ENCODE measurements around the gene ZNF468. TPM values are rescaled to one million over a fixed set of nuclear protein-coding genes. Genes with fewer than 3 reads are reported as not detected.
"Not testable (repeated sequence)": the region's sequence is repeated elsewhere in the genome, so short reads cannot be mapped to it uniquely, and the experiment has no call there.

ZNF468 gene
- total and polyA plus RNA-seq, 2 experiments from 2014 or later, result 10.0 to 14.1 TPM

DNA sequence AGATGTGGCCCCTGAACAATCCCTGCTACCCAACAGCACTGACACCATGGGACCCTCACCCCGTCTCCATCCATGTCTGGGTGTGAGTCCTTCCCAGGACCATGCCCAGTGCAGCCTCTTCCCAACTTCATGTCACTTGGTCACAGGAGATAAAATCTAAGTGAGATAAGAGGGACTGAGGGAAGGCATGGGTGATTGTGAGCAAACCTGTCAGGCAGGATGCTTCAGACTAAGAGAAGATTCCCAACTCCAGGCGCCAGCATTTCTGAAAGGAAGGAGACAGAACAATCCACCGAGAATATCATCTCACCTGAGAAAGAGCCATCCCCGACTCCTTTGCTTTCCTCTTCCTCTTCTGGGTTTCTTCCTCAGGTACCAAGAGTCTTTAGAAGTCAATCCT is 32.5 kb upstream of the ZNF468 start:
- in situ Hi-C loops (cut with MboI), result no loop called here

DNA sequence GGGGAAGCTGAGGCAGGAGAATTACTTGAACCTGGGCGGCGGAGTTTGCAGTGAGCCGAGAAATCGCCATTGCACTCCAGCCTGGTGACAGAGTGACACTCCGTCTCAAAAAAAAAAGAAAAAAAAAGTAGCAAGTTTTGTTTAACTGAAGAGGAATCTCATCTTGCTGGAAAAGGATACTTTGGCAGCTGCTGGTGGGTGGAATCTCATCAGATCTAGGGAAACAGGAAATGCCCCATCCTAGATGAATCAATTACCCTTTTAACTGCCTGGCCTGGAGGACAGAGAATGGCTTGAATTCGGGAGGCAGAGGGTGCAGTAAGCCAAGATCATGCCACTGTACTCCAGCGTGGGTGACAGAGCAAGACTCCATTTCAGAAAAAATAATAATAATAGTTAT is 31.7 kb upstream of the ZNF468 start:
- Histone ChIP-seq H3K27ac (no peak overlapping the region), H3K27me3 (replicated peaks; ENCODE audit: insufficient read depth) (no peaks in the 10 kb centered on the region), H3K9ac (no peak overlapping the region), H2AFZ (no peak overlapping the region), H3F3A (ENCODE audit: insufficient read depth) (no peaks in the 10 kb centered on the region), H3K9me3 (ENCODE audit: low read depth) (no peaks in the 10 kb centered on the region), H3K79me2 (ENCODE audit: insufficient read depth) (peaks cover 9% of the 10 kb centered on the region), H3K36me3 (ENCODE audit: low read depth) (peaks cover 42% of the 10 kb centered on the region), H3K4me3 (no peak overlapping the region), H3K4me2 (ENCODE audit: unreplicated experiment) (no peak overlapping the region), H3K4me1 (ENCODE audit: insufficient read depth) (no peaks in the 10 kb centered on the region), H3K9me2 (ENCODE audit: insufficient read depth) (no peaks in the 10 kb centered on the region), H4K20me1 (ENCODE audit: insufficient read depth) (no peaks in the 10 kb centered on the region)
- in situ Hi-C loops (cut with MboI), result no loop called here
- no peak for DNase-seq
- WGBS, 2 experiments (ENCODE audit: low coverage in 1 of 2, low lambda C conversion rate in 2 of 2, missing lambda C conversion rate in 2 of 2), result 86 to 94% methylated on average over 7 of the region's 7 CpGs
- TF ChIP-seq EZH2phosphoT487 (IDR thresholded peaks at IDR 0.05; ENCODE audit: insufficient read depth, low read depth) (no peak), EZH2 (IDR thresholded peaks at IDR 0.05; ENCODE audit: insufficient read depth, poor library complexity, severe bottlenecking) (no peak)

More for the DNA sequence above, 32.5 kb upstream of the ZNF468 start:
- Histone ChIP-seq H3K27me3 (replicated peaks; ENCODE audit: insufficient read depth) (no peaks in the 10 kb centered on the region), H3K27ac (no peak overlapping the region), H3K9me3 (ENCODE audit: low read depth) (no peaks in the 10 kb centered on the region), H3K4me1 (ENCODE audit: insufficient read depth) (no peaks in the 10 kb centered on the region), H3K9ac (no peak overlapping the region), H3K4me3 (no peak overlapping the region), H3K9me2 (ENCODE audit: insufficient read depth) (no peaks in the 10 kb centered on the region), H3K79me2 (ENCODE audit: insufficient read depth) (peaks cover 18% of the 10 kb centered on the region), H3K4me2 (ENCODE audit: unreplicated experiment) (no peak overlapping the region), H3K36me3 (ENCODE audit: low read depth) (peaks cover 33% of the 10 kb centered on the region), H3F3A (ENCODE audit: insufficient read depth) (no peaks in the 10 kb centered on the region), H2AFZ (no peak overlapping the region), H4K20me1 (ENCODE audit: insufficient read depth) (no peaks in the 10 kb centered on the region)
- no peak for DNase-seq
- WGBS, 2 experiments (ENCODE audit: low coverage in 1 of 2, low lambda C conversion rate in 2 of 2, missing lambda C conversion rate in 2 of 2), result 85 to 86% methylated on average over 4 of the region's 4 CpGs
- no peak for TF ChIP-seq EZH2 (IDR thresholded peaks at IDR 0.05; ENCODE audit: insufficient read depth, poor library complexity, severe bottlenecking)
- TF ChIP-seq EZH2phosphoT487 (IDR thresholded peaks at IDR 0.05; ENCODE audit: insufficient read depth, low read depth), result no peak

DNA sequence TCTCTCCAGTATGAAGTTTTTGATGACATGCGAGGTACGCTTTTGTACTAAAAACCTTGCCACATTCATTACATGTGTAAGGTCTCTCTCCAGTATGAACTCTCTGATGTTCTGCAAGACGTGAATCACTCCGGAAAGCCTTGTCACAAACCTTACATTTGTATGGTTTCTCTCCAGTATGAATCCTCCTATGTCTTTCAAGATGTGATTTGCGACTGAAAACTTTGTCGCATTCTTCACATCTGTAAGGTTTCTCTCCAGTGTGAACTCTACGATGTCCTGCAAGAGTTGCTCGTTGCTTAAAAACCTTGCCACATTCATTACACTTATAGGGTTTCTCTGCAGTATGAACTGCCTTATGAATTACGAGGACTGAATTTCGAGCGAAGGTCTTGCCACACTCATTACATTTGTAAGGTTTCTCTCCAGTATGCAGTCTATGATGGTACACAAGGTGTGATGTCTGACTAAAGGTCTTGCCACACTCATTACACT is 23.5 kb upstream of the ZNF468 start:
- in situ Hi-C loops (cut with MboI), result no loop called here
- no peaks in the 10 kb centered on the region for H3K4me1 ChIP-seq (ENCODE audit: insufficient read depth)
- no peaks in the 10 kb centered on the region for H3K9me2 ChIP-seq (ENCODE audit: insufficient read depth)
- H3K27ac ChIP-seq, result no peak overlapping the region
- no peak for TF ChIP-seq EZH2 (IDR thresholded peaks at IDR 0.05; ENCODE audit: insufficient read depth, poor library complexity, severe bottlenecking)
- TF ChIP-seq EZH2phosphoT487 (IDR thresholded peaks at IDR 0.05; ENCODE audit: insufficient read depth, low read depth), result no peak
- H3K4me2 ChIP-seq (ENCODE audit: unreplicated experiment), result no peak overlapping the region
- WGBS, 2 experiments (ENCODE audit: low coverage in 1 of 2, low lambda C conversion rate in 2 of 2, missing lambda C conversion rate in 2 of 2), result 94 to 95% methylated on average over 11 of the region's 11 CpGs
- no peaks in the 10 kb centered on the region for H3F3A ChIP-seq (ENCODE audit: insufficient read depth)
- peaks cover 75% of the 10 kb centered on the region for H3K36me3 ChIP-seq (ENCODE audit: low read depth)
- peaks cover 22% of the 10 kb centered on the region for H3K9me3 ChIP-seq (ENCODE audit: low read depth)
- no peaks in the 10 kb centered on the region for H4K20me1 ChIP-seq (ENCODE audit: insufficient read depth)
- no peak for DNase-seq
- no peaks in the 10 kb centered on the region for H3K79me2 ChIP-seq (ENCODE audit: insufficient read depth)
- H3K4me3 ChIP-seq, result no peak overlapping the region
- no peaks in the 10 kb centered on the region for H3K27me3 ChIP-seq (replicated peaks; ENCODE audit: insufficient read depth)
- no peak overlapping the region for H3K9ac ChIP-seq
- no peak overlapping the region for H2AFZ ChIP-seq

DNA sequence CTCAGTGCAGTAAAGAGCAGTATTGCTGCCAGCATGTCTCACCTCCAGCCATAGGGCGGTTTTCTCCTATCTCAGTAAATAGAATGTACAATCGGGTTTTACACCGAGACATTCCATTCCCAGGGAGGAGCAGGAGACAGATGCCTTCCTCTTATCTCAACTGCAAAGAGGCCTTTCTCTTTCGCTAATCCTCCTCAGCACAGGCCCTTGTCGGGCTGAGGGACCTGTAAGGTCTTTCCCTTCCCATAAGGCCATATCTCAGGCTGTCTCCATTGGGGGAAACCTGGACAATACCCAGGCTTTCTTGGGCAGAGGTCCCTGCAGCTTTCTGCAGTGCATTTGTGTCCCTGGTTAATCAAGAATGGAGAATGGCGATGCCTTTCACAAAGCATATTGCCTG is 15.6 kb upstream of the ZNF468 start:
- DNase-seq; H3K4me1 ChIP-seq (ENCODE audit: insufficient read depth); H3K27ac ChIP-seq; H3K36me3 ChIP-seq (ENCODE audit: low read depth); H3K4me2 ChIP-seq (ENCODE audit: unreplicated experiment); H3K9me2 ChIP-seq (ENCODE audit: insufficient read depth); H4K20me1 ChIP-seq (ENCODE audit: insufficient read depth); H3K79me2 ChIP-seq (ENCODE audit: insufficient read depth); H3K4me3 ChIP-seq; H3F3A ChIP-seq (ENCODE audit: insufficient read depth); in situ Hi-C loops (cut with MboI); H3K9me3 ChIP-seq (ENCODE audit: low read depth); H2AFZ ChIP-seq; H3K27me3 ChIP-seq (replicated peaks; ENCODE audit: insufficient read depth); H3K9ac ChIP-seq: not testable (repeated sequence)
- 92 to 93% methylated on average over 6 of the region's 6 CpGs for WGBS, 2 experiments (ENCODE audit: low coverage in 1 of 2, low lambda C conversion rate in 2 of 2, missing lambda C conversion rate in 2 of 2)

DNA sequence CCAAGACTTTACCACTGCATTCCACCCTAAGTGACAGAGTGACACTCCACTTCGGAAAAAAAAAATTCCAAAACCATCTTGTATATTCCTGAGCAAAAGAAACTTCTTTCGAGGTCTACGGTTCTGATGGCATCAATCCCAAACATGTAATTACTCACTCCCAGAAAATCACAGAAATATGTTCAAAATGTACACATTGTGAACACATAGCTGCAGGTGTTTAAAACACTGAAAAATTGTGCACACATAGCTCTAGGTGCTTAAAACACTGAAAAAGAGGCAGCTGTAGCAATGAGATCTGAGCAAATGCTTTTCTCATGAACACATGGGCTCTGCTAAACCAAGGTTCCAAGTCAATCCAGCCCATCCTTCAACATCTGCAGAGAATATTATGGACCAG is 14.0 kb upstream of the ZNF468 start:
- in situ Hi-C loops (cut with MboI), result no loop called here
- H3K27ac ChIP-seq, result no peak overlapping the region
- no peaks in the 10 kb centered on the region for H3K9me3 ChIP-seq (ENCODE audit: low read depth)
- H3F3A ChIP-seq (ENCODE audit: insufficient read depth), result no peaks in the 10 kb centered on the region
- no peak overlapping the region for H3K4me3 ChIP-seq
- DNase-seq, result no peak
- no peak overlapping the region for H3K4me2 ChIP-seq (ENCODE audit: unreplicated experiment)
- no peaks in the 10 kb centered on the region for H3K36me3 ChIP-seq (ENCODE audit: low read depth)
- H4K20me1 ChIP-seq (ENCODE audit: insufficient read depth), result no peaks in the 10 kb centered on the region
- no peak for TF ChIP-seq EZH2phosphoT487 (IDR thresholded peaks at IDR 0.05; ENCODE audit: insufficient read depth, low read depth)
- H3K4me1 ChIP-seq (ENCODE audit: insufficient read depth), result no peaks in the 10 kb centered on the region
- no peak overlapping the region for H2AFZ ChIP-seq
- H3K27me3 ChIP-seq (replicated peaks; ENCODE audit: insufficient read depth), result no peaks in the 10 kb centered on the region
- 60 to 64% methylated on average over 3 of the region's 3 CpGs for WGBS, 2 experiments (ENCODE audit: low coverage in 1 of 2, low lambda C conversion rate in 2 of 2, missing lambda C conversion rate in 2 of 2)
- no peaks in the 10 kb centered on the region for H3K79me2 ChIP-seq (ENCODE audit: insufficient read depth)
- H3K9me2 ChIP-seq (ENCODE audit: insufficient read depth), result no peaks in the 10 kb centered on the region
- no peak overlapping the region for H3K9ac ChIP-seq

DNA sequence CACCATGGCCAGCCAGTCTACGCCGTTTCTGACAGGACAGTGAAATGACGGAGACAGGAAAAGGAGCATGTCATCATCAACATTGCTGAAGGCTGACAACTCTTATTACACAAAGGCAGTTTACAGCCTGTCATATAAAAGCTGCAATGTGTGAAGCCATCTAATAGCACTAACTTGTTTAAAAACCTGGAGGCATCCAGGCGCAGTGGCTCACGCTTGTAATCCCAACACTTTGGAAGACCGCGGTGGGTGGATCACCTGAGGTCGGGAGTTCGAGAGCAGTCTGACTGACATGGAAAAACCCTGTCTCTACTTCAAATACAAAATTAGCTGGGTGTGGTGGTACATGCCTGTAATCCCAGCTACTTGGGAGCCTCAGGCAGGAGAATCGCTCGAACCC is 10.6 kb upstream of the ZNF468 start:
- H3K4me1 ChIP-seq (ENCODE audit: insufficient read depth); H3K4me3 ChIP-seq; H3K9me3 ChIP-seq (ENCODE audit: low read depth); H3K36me3 ChIP-seq (ENCODE audit: low read depth); H4K20me1 ChIP-seq (ENCODE audit: insufficient read depth); in situ Hi-C loops (cut with MboI); H3K4me2 ChIP-seq (ENCODE audit: unreplicated experiment); H3K9ac ChIP-seq; H3K27ac ChIP-seq; H2AFZ ChIP-seq; H3K9me2 ChIP-seq (ENCODE audit: insufficient read depth); H3K27me3 ChIP-seq (replicated peaks; ENCODE audit: insufficient read depth); DNase-seq; H3F3A ChIP-seq (ENCODE audit: insufficient read depth); H3K79me2 ChIP-seq (ENCODE audit: insufficient read depth): not testable (repeated sequence)
- WGBS, 2 experiments (ENCODE audit: low coverage in 1 of 2, low lambda C conversion rate in 2 of 2, missing lambda C conversion rate in 2 of 2), result 90 to 91% methylated on average over 11 of the region's 11 CpGs

DNA sequence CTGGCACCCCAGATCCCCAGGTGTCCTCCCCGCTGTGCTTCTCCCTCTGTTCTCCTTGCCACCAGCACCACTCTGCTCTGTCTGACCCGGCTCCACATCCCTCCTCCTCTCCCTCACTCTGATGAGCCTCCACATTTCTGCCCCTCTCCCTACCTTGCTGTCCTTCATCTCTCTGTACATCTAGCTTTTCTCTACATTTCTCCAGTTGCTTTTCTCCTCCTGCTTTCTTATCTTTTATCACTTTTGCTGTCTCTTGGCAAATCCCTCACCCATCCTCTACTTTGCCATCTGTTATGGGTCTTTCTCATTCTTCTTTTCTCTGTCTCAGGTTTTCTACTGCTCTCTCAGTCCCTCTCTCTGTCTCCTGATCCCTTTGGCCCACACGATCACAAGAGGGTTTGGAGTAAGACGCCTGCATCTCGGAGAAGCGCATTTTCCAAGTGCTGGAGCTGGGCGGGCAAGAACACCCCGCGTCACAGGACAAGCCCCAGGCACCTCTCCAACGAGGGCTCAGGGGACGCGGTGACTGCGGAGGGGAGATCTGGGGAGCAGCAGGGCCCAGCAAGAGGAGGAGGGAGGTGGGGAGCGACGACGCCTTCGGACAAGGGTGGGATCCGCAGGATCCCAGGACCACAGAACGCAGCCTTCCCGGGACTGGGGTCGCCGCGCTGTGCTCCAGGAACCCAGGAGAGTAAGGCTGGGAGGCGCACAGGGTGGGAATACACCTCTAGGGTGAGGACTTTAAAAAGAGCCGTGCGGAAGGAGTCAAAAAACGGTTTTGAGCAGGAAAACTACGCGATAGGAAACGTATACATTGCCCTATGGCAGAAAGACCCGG is 660 bp downstream of the ZNF468 start:
- peak overlapping the region; percentile 81 for H3K4me2 ChIP-seq (ENCODE audit: unreplicated experiment)
- in situ Hi-C loops (cut with MboI); H3F3A ChIP-seq (ENCODE audit: insufficient read depth); H3K27me3 ChIP-seq (replicated peaks; ENCODE audit: insufficient read depth); H3K4me1 ChIP-seq (ENCODE audit: insufficient read depth); H4K20me1 ChIP-seq (ENCODE audit: insufficient read depth); H3K9me2 ChIP-seq (ENCODE audit: insufficient read depth); H3K9me3 ChIP-seq (ENCODE audit: low read depth); H3K79me2 ChIP-seq (ENCODE audit: insufficient read depth); H3K36me3 ChIP-seq (ENCODE audit: low read depth): not testable (repeated sequence)
- H3K4me3 ChIP-seq, result peak overlapping the region; percentile 93
- peak overlapping the region; percentile 54 for H3K27ac ChIP-seq
- WGBS, 2 experiments (ENCODE audit: low coverage in 1 of 2, low lambda C conversion rate in 2 of 2, missing lambda C conversion rate in 2 of 2), result 3 to 5% methylated on average over 24 to 31 of the region's 31 CpGs
- peak overlapping the region; percentile 89 for H3K9ac ChIP-seq
- peak; percentile 47 for DNase-seq
- peak overlapping the region; percentile 95 for H2AFZ ChIP-seq
